Heart left ventricle (tissue), 16 donors: ENCODE results near the gene GRIA3. TPM values are rescaled to one million over a fixed set of nuclear protein-coding genes. Genes with fewer than 3 reads are reported as not detected.

Experiments
- ATAC-seq, 4 donors: fragments of 200-7000 bp; cut with Tn5 transposase; one replicate each; pipeline ENCODE4 v1.9.1; 2020 to 2022; ENCODE audit warnings: moderate library complexity in 4 of 4, mild to moderate bottlenecking in 3 of 4, moderate number of reproducible peaks in 1 of 4
- DNase-seq, 5 donors: peaks; one replicate each; pipeline ENCODE4 v3.0.0-alpha.2; 2020
- H3K27ac ChIP-seq, 12 donors: fragments of 200-600 bp; sonication (generic) in 4 of 12; one replicate each; pipeline versions ENCODE4 v1.5.0 to v1.8.0; 2016 to 2022; ENCODE audit warnings: mild to moderate bottlenecking in 2 of 12
- H3K27me3 ChIP-seq, 9 donors: fragments of 200-600 bp; sonication (generic) in 2 of 9; one replicate each; pipeline versions ENCODE4 v1.5.1 to v1.8.0; 2016 to 2022; ENCODE audit warnings: mild to moderate bottlenecking in 3 of 9
- H3K36me3 ChIP-seq, 9 donors: fragments of 200-600 bp; sonication (generic) in 2 of 9; one replicate each; pipeline versions ENCODE4 v1.5.0 to v1.8.0; 2018 to 2022; ENCODE audit warnings: mild to moderate bottlenecking in 2 of 9
- H3K4me1 ChIP-seq, 12 donors: fragments of 200-600 bp; sonication (generic) in 4 of 12; one replicate each; pipeline versions ENCODE4 v1.5.0 to v1.8.0; 2016 to 2022; ENCODE audit warnings: mild to moderate bottlenecking in 3 of 12
- H3K4me3 ChIP-seq, 12 donors: fragments of 200-600 bp; sonication (generic) in 4 of 12; one replicate each; pipeline versions ENCODE4 v1.5.0 to v1.8.0; 2017 to 2022; ENCODE audit warnings: mild to moderate bottlenecking in 9 of 12, moderate library complexity in 4 of 12
- H3K9me3 ChIP-seq, 12 donors: fragments of 200-600 bp; sonication (generic) in 4 of 12; one replicate each; pipeline versions ENCODE4 v1.5.0 to v1.8.0; 2016 to 2022; ENCODE audit warnings: mild to moderate bottlenecking in 1 of 12
- CTCF ChIP-seq, 12 donors: fragments of 200-600 bp; sonication (generic) in 4 of 12; IDR thresholded peaks; one replicate each; pipeline versions ENCODE4 v1.5.0 to v1.8.0; 2018 to 2022; ENCODE audit warnings: antibody characterized with exemption in 12 of 12, mild to moderate bottlenecking in 5 of 12
- POLR2A ChIP-seq, 2 donors: fragments of 450-650 bp; IDR thresholded peaks; one replicate each; pipeline ENCODE4 v1.6.1; 2017; ENCODE audit warnings: antibody characterized with exemption in 2 of 2, mild to moderate bottlenecking in 2 of 2, moderate library complexity in 2 of 2
- WGBS, 4 donors: extraction: QIAGEN DNeasy Blood & Tissue Kit in 2 of 4; methylation state at CpG; one replicate each; pipeline versions ENCODE4 v1.1.5 to v1.1.7; 2013 to 2018; 5-methylcytosine and 5-hydroxymethylcytosine counted together
- intact Hi-C, 10 donors: fragments of 100-400 bp; cut with DNase I; formaldehyde crosslinking; loops; one replicate each; pipeline versions ENCODE4 v1.11.1 to v1.14.2; 2022
- polyA plus RNA-seq, 2 donors: library from polyadenylated mRNA; stranded (reverse); fragments of 200-250 nt; gene quantifications; one replicate each; pipeline ENCODE4 v1.2.3, GENCODE V29; 2013
- total RNA-seq, 9 donors: library from RNA; depleted of rRNA in 2 of 9; stranded (reverse); fragments of >200 nt in 2 of 9; fragmentation: NEBNext Ultra II Directional in 3 of 9; extraction: Animal tissue kit (Norgen Biotek cat#: 25700) in 3 of 9; gene quantifications; one replicate each; pipeline versions ENCODE4 v1.1.0 to v1.2.4, GENCODE V29; 2016 to 2023
- donor health status: ischemic (EF 13 %, LVEDD 7.1; RV severe dilation, severe dysfunction).
- donor health status: healthy with polysubstance abuse.
- donor health status: DM: no; HTN: yes; CAD: no.
- donor health status: DM: no; HTN: no; CAD: no.
- donor health status: ischemic (EF 25% LVEDD 6.9; RV normal size, moderate dysfunction).
- donor health status: ischemic (EF 25% LVEDD 5.7; RV mildly dilated, moderate dysfunction).
- donor health status: healthy.
- donor health status: DM: yes; HTN: yes; CAD: no.
- donor health status: ischemic (EF 35%, LVEDD 5.7; RV mildly dilated, moderate dysfunction).
- donor health status: nonischemic (EF 11% LVEDD 7.7; RV severe dilation, severe dysfunction).
- donor health status: DM: yes; HTN: yes; CAD: no.
- donor health status: PGD.
- donor health status: ischemic (EF 29% LVEDD 5.4; RV normal size, mild dysfunction).
- donor health status: nonischemic (EF 23%, LVEDD 6.1; RV moderate dilation, normal function).

The GRIA3 gene
- total and polyA plus RNA-seq, 11 donors: 0.07 to 12.9 (median 1.00) TPM

GRCh38 chrX:123184866-123185276 lies 793 bp downstream of the GRIA3 start:
- peak in 3 of 4 donors; percentile 47 to 64 (median 50) for ATAC-seq
- WGBS, 4 donors: 1 to 55% (median 21%) methylated on average over 23 to 27 of the region's 27 CpGs

DNA sequence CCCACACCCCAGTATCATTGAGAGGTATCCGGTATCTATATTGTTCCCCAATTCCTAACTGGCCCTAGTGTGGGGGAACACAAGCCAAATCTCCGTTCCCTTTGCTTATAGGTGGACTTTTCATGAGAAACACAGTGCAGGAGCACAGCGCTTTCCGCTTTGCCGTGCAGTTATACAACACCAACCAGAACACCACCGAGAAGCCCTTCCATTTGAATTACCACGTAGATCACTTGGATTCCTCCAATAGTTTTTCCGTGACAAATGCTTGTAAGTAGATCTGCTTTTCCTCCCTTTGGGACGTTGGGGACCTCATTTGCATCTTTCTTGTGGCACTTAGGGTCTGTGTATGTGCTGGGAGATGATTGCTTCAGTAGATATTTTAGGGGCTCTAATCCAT lies 1.6 kb downstream of the GRIA3 start:
- intact Hi-C loops: loop anchor here in 2 of 10 donors (10.0 kb wide), 1 partner anchor 239 kb away; no protein-coding TSS in a partner anchor
- TF ChIP-seq POLR2A (IDR thresholded peaks at IDR 0.05) (no peak), CTCF (IDR thresholded peaks at IDR 0.05) (no peak)
- DNase-seq: no peak
- H3K9me3 ChIP-seq: no peaks in the 10 kb centered on the region
- H3K36me3 ChIP-seq: no peaks in the 10 kb centered on the region
- ATAC-seq: no peak
- peaks cover 0 to 3% (median 0%) of the 10 kb centered on the region in 12 donors for H3K4me1 ChIP-seq
- no peak overlapping the region for H3K27ac ChIP-seq
- WGBS, 4 donors: 37 to 54% (median 44%) methylated on average over 9 of the region's 9 CpGs
- peak overlapping the region in 5 of 12 donors; percentile 47 to 59 (median 51) for H3K4me3 ChIP-seq
- peaks cover 0 to 24% (median 0%) of the 10 kb centered on the region in 9 donors for H3K27me3 ChIP-seq

More at GRCh38 chrX:123184866-123185276, 793 bp downstream of the GRIA3 start:
- H3K4me3 ChIP-seq: peak overlapping the region in 9 of 12 donors; percentile 36 to 59 (median 47)
- no peaks in the 10 kb centered on the region for H3K9me3 ChIP-seq
- H3K36me3 ChIP-seq: no peaks in the 10 kb centered on the region
- intact Hi-C loops: loop anchor here in 2 of 10 donors (10.0 kb wide), 1 partner anchor 240 kb away; no protein-coding TSS in a partner anchor
- no peak for TF ChIP-seq POLR2A (IDR thresholded peaks at IDR 0.05)
- no peak for TF ChIP-seq CTCF (IDR thresholded peaks at IDR 0.05)
- no peak overlapping the region for H3K27ac ChIP-seq
- DNase-seq: peak in 2 of 5 donors; percentile 19 to 25
- H3K27me3 ChIP-seq: peaks cover 0 to 24% (median 0%) of the 10 kb centered on the region in 9 donors
- peaks cover 0 to 3% (median 0%) of the 10 kb centered on the region in 12 donors for H3K4me1 ChIP-seq

GRCh38 chrX:123186801-123187200 lies 2.7 kb downstream of the GRIA3 start:
- Histone ChIP-seq H3K36me3 (no peaks in the 10 kb centered on the region), H3K27ac (no peak overlapping the region), H3K9me3 (no peaks in the 10 kb centered on the region), H3K4me3 (no peak overlapping the region), H3K4me1 (peaks cover 0 to 3% (median 0%) of the 10 kb centered on the region in 12 donors), H3K27me3 (peaks cover 0 to 24% (median 0%) of the 10 kb centered on the region in 9 donors)
- ATAC-seq (no peak), DNase-seq (no peak)
- intact Hi-C loops: loop anchor here in 2 of 10 donors (10.0 kb wide), 1 partner anchor 238 kb away; no protein-coding TSS in a partner anchor
- 56 to 96% (median 82%) methylated on average over 3 of the region's 3 CpGs for WGBS, 4 donors
- TF ChIP-seq CTCF (IDR thresholded peaks at IDR 0.05) (no peak), POLR2A (IDR thresholded peaks at IDR 0.05) (no peak)

GRCh38 chrX:123188081-123188480 lies 4.0 kb downstream of the GRIA3 start:
- TF ChIP-seq CTCF (IDR thresholded peaks at IDR 0.05): no peak
- TF ChIP-seq POLR2A (IDR thresholded peaks at IDR 0.05): no peak
- Histone ChIP-seq H3K27ac (no peak overlapping the region), H3K9me3 (no peaks in the 10 kb centered on the region), H3K4me3 (no peak overlapping the region), H3K4me1 (peaks cover 0 to 3% (median 0%) of the 10 kb centered on the region in 12 donors), H3K36me3 (no peaks in the 10 kb centered on the region), H3K27me3 (peaks cover 0 to 19% (median 0%) of the 10 kb centered on the region in 9 donors)
- DNase-seq: no peak
- 63 to 86% (median 72%) methylated on average over 3 of the region's 3 CpGs for WGBS, 4 donors
- intact Hi-C loops: loop anchor here in 2 of 10 donors (10.0 kb wide), 1 partner anchor 237 kb away; no protein-coding TSS in a partner anchor
- ATAC-seq: no peak
